MM.1S (cell line): ENCODE data around the gene WIPF2.

Experiments
- DNase-seq: peaks from one replicate; pipeline ENCODE4 v3.0.0-alpha.2; 2015
- H2AFZ ChIP-seq: fragments of 300-600 bp; sonication (generic); 2 replicates; pipeline ENCODE4 v1.6.0; 2016; ENCODE audit warnings: antibody characterized with exemption, low read length
- H3F3A ChIP-seq: fragments of 300-600 bp; sonication (generic); 2 replicates; pipeline ENCODE4 v1.6.1; 2016; ENCODE audit warnings: mild to moderate bottlenecking, antibody characterized with exemption, low read length, moderate library complexity, mixed read lengths; ENCODE audit not compliant: insufficient read depth
- H3K27ac ChIP-seq: fragments of 300-600 bp; sonication (generic); 2 replicates; pipeline ENCODE4 v1.5.1; 2016; ENCODE audit warnings: mild to moderate bottlenecking, low read length
- H3K27me3 ChIP-seq: fragments of 300-600 bp; sonication (generic); replicated peaks from 2 replicates; pipeline ENCODE4 v1.6.0; 2016; ENCODE audit warnings: low read length; ENCODE audit not compliant: insufficient read depth
- H3K36me3 ChIP-seq: fragments of 300-600 bp; sonication (generic); replicated peaks from 2 replicates; pipeline ENCODE4 v1.6.1; 2016; ENCODE audit warnings: mild to moderate bottlenecking, low read length, mixed read lengths; ENCODE audit not compliant: insufficient read depth
- H3K4me1 ChIP-seq: fragments of 300-600 bp; sonication (generic); 2 replicates; pipeline ENCODE4 v1.6.1; 2016; ENCODE audit warnings: low read length, mixed read lengths
- H3K4me2 ChIP-seq: fragments of 300-600 bp; sonication (generic); 2 replicates; pipeline ENCODE4 v1.6.0; 2016; ENCODE audit warnings: low read depth, low read length
- H3K4me3 ChIP-seq: fragments of 300-600 bp; sonication (generic); 2 replicates; pipeline ENCODE4 v1.5.1; 2016; ENCODE audit warnings: low read length, mixed read lengths
- H3K79me2 ChIP-seq: fragments of 300-600 bp; sonication (generic); 2 replicates; pipeline ENCODE4 v1.6.1; 2016; ENCODE audit warnings: mixed run types, low read length, mixed read lengths
- H3K9ac ChIP-seq: fragments of 300-600 bp; sonication (generic); 2 replicates; pipeline ENCODE4 v1.6.1; 2016; ENCODE audit warnings: low read length, mixed read lengths
- H3K9me2 ChIP-seq: fragments of 300-600 bp; sonication (generic); replicated peaks from 2 replicates; pipeline ENCODE4 v1.6.1; 2016; ENCODE audit warnings: mild to moderate bottlenecking, low read length, mixed read lengths; ENCODE audit not compliant: insufficient read depth
- H3K9me3 ChIP-seq: fragments of 300-600 bp; sonication (generic); replicated peaks from 2 replicates; pipeline ENCODE4 v1.6.1; 2016; ENCODE audit warnings: mild to moderate bottlenecking, low read length, mixed read lengths; ENCODE audit not compliant: insufficient read depth
- H4K20me1 ChIP-seq: fragments of 300-600 bp; sonication (generic); 2 replicates; pipeline ENCODE4 v1.6.1; 2016; ENCODE audit warnings: mild to moderate bottlenecking, low read length, moderate library complexity, mixed read lengths; ENCODE audit not compliant: insufficient read depth
- CTCF ChIP-seq: fragments of 300-600 bp; sonication (generic); IDR thresholded peaks from 2 replicates; pipeline ENCODE4 v1.5.1; 2016; ENCODE audit warnings: antibody characterized with exemption, low read length, mixed read lengths
- EZH2 ChIP-seq: fragments of 300-600 bp; sonication (generic); optimal IDR thresholded peaks from 2 replicates; pipeline ENCODE3; 2017; ENCODE audit warnings: low read depth, mild to moderate bottlenecking, antibody characterized with exemption, low read length, mixed read lengths
- EZH2phosphoT487 ChIP-seq: fragments of 300-600 bp; sonication (generic); IDR thresholded peaks from 2 replicates; pipeline ENCODE4 v1.6.1; 2018; ENCODE audit warnings: antibody characterized with exemption, low read length

WIPF2 gene

GRCh38 chr17:40279402-40279801 lies 60.3 kb downstream of the WIPF2 start:
- Histone ChIP-seq H4K20me1 (no peaks in the 10 kb centered on the region), H3K4me3 (no peak overlapping the region), H3K36me3 (no peaks in the 10 kb centered on the region)

DNA sequence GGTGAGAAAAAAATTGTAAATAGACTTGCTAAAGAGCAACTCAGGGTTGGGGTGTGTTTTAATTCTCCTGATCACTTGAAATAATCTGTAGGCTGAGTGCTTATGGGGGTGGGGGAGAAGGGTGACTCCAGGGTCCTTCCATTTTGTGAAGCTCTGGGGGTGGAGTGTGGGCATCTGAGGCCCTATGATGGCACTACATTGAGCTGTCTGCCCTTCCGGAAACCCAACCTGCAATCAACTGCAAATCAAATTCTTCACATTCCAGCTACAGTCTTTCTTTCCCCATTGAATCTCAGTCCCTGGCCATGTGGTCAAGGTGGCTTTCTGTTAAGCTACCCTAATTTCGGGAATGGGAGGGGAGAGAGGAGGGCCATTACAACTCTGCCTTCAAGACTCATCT lies 62.6 kb downstream of the WIPF2 start:
- Histone ChIP-seq H3K4me2 (no peak overlapping the region), H3K4me1 (no peaks in the 10 kb centered on the region), H3K9ac (no peak overlapping the region), H3F3A (no peaks in the 10 kb centered on the region), H2AFZ (no peak overlapping the region), H3K9me2 (no peaks in the 10 kb centered on the region), H3K27me3 (no peaks in the 10 kb centered on the region), H4K20me1 (no peaks in the 10 kb centered on the region), H3K27ac (no peak overlapping the region), H3K79me2 (no peaks in the 10 kb centered on the region), H3K36me3 (no peaks in the 10 kb centered on the region), H3K9me3 (no peaks in the 10 kb centered on the region), H3K4me3 (no peak overlapping the region)
- DNase-seq: no peak
- TF ChIP-seq CTCF: no peak

More at GRCh38 chr17:40279402-40279801, 60.3 kb downstream of the WIPF2 start:
- no peak overlapping the region for H3K4me2 ChIP-seq
- H3K4me1 ChIP-seq: no peaks in the 10 kb centered on the region
- no peaks in the 10 kb centered on the region for H3K79me2 ChIP-seq
- H3K27me3 ChIP-seq: no peaks in the 10 kb centered on the region
- no peak overlapping the region for H3K27ac ChIP-seq
- DNase-seq: no peak
- H3F3A ChIP-seq: no peaks in the 10 kb centered on the region
- no peaks in the 10 kb centered on the region for H3K9me3 ChIP-seq
- no peak overlapping the region for H2AFZ ChIP-seq
- H3K9me2 ChIP-seq: no peaks in the 10 kb centered on the region
- no peak overlapping the region for H3K9ac ChIP-seq
- TF ChIP-seq CTCF (no peak), EZH2phosphoT487 (no peak), EZH2 (no peak)

GRCh38 chr17:40283662-40284061 lies 64.6 kb downstream of the WIPF2 start:
- no peaks in the 10 kb centered on the region for H4K20me1 ChIP-seq
- H3K4me2 ChIP-seq: no peak overlapping the region
- no peaks in the 10 kb centered on the region for H3K9me3 ChIP-seq
- H3K4me1 ChIP-seq: peaks cover 5% of the 10 kb centered on the region; the same call in 1 of the 2 replicates
- H3K9ac ChIP-seq: no peak overlapping the region
- DNase-seq: no peak
- no peak overlapping the region for H3K27ac ChIP-seq
- H3K27me3 ChIP-seq: no peaks in the 10 kb centered on the region
- TF ChIP-seq CTCF (no peak), EZH2phosphoT487 (no peak), EZH2 (no peak)
- H3K79me2 ChIP-seq: peaks cover 9% of the 10 kb centered on the region
- no peaks in the 10 kb centered on the region for H3K9me2 ChIP-seq
- H3F3A ChIP-seq: peaks cover 5% of the 10 kb centered on the region
- H2AFZ ChIP-seq: no peak overlapping the region
- no peaks in the 10 kb centered on the region for H3K36me3 ChIP-seq
- no peak overlapping the region for H3K4me3 ChIP-seq
